Fibroblast of lung (primary cell): ENCODE measurements around the gene CENPB. TPM values are rescaled to one million over a fixed set of nuclear protein-coding genes. Genes with fewer than 3 reads are reported as not detected.

Experiments
- DNase-seq, 2 donors: peaks; one replicate each; pipeline versions ENCODE4 v3.0.0 to v3.0.0-alpha.2; 2010; ENCODE audit warnings: low read depth in 2 of 2
- H2AFZ ChIP-seq: 2 replicates; pipeline ENCODE4 v1.5.1; 2012; ENCODE audit warnings: low read length, control low read depth, inconsistent platforms
- H3K27ac ChIP-seq: 2 replicates; pipeline ENCODE4 v1.5.1; 2011; ENCODE audit warnings: low read length, control low read depth; ENCODE audit not compliant: insufficient read depth
- H3K27me3 ChIP-seq: 2 replicates; pipeline ENCODE4 v1.5.1; 2011; ENCODE audit warnings: mild to moderate bottlenecking, low read length; ENCODE audit not compliant: control insufficient read depth, insufficient read depth
- H3K36me3 ChIP-seq: 2 replicates; pipeline ENCODE4 v1.5.1; 2011; ENCODE audit warnings: low read length; ENCODE audit not compliant: control insufficient read depth, insufficient read depth
- H3K4me1 ChIP-seq: 2 replicates; pipeline ENCODE4 v1.5.1; 2011; ENCODE audit warnings: low read length; ENCODE audit not compliant: control insufficient read depth, insufficient read depth; ENCODE audit errors: extremely low read depth
- H3K4me2 ChIP-seq: 2 replicates; pipeline ENCODE4 v1.5.1; 2011; ENCODE audit warnings: low read length, control low read depth; ENCODE audit not compliant: insufficient read depth; ENCODE audit errors: extremely low read depth
- H3K4me3 ChIP-seq, 4 experiments: fragments of 200-600 bp in 1 of 4; sonication (generic) in 1 of 4; replicated peaks in 1 of 4; 2 replicates each; pipeline ENCODE4 v1.5.1; 2011 to 2016; ENCODE audit warnings: low read length in 4 of 4, low read depth in 3 of 4, mild to moderate bottlenecking in 3 of 4, control low read depth in 2 of 4, inconsistent platforms in 1 of 4, mixed read lengths in 1 of 4; ENCODE audit not compliant: insufficient read depth in 1 of 4; ENCODE audit errors: control extremely low read depth in 1 of 4
- H3K79me2 ChIP-seq: 2 replicates; pipeline ENCODE4 v1.5.1; 2012; ENCODE audit warnings: mild to moderate bottlenecking, low read length, inconsistent platforms; ENCODE audit not compliant: control insufficient read depth, insufficient read depth
- H3K9ac ChIP-seq: 2 replicates; pipeline ENCODE4 v1.5.1; 2011; ENCODE audit warnings: mild to moderate bottlenecking, low read length, control low read depth; ENCODE audit not compliant: insufficient read depth
- H3K9me3 ChIP-seq: 2 replicates; pipeline ENCODE4 v1.5.1; 2012; ENCODE audit warnings: low read depth, low read length; ENCODE audit not compliant: control insufficient read depth, insufficient read depth
- H4K20me1 ChIP-seq: 2 replicates; pipeline ENCODE4 v1.5.1; 2011; ENCODE audit warnings: low read length; ENCODE audit not compliant: control insufficient read depth, insufficient read depth; ENCODE audit errors: extremely low read depth
- EZH2 ChIP-seq: IDR thresholded peaks from 2 replicates; pipeline ENCODE4 v1.5.1; 2012; ENCODE audit warnings: low read length, control low read depth, mild to moderate bottlenecking; ENCODE audit errors: missing control alignments
- polyA plus RNA-seq, 2 donors: library from polyadenylated mRNA; depleted of rRNA in 1 of 2; stranded (reverse) in 1 of 2; unstranded in 1 of 2; fragments of >200 nt; gene quantifications; 2 replicates each; pipeline ENCODE4 v1.2.1, GENCODE V29; 2011 to 2012; ENCODE audit warnings: missing spikeins in 1 of 2
- total RNA-seq: library from RNA; depleted of rRNA; stranded (reverse); fragments of >200 nt; gene quantifications from 2 replicates; pipeline ENCODE4 v1.2.1, GENCODE V29; 2014
- TF ChIP-seq, protein P1 (sequence below), 2 donors: IDR thresholded peaks in 1 of 2; conservative IDR thresholded peaks in 1 of 2; 1 replicate in 1 of 2; 2 replicates in 1 of 2; pipeline ENCODE4 v1.5.1; 2011 to 2012; ENCODE audit warnings: low read length in 2 of 2, control low read depth in 1 of 2, inconsistent platforms in 1 of 2, low read depth in 1 of 2, mild to moderate bottlenecking in 1 of 2

Gene CENPB
- total and polyA plus RNA-seq, 2 donors (not counting 1 experiment from before 2014, with no cell fraction given): 32.6 to 106 TPM

DNA sequence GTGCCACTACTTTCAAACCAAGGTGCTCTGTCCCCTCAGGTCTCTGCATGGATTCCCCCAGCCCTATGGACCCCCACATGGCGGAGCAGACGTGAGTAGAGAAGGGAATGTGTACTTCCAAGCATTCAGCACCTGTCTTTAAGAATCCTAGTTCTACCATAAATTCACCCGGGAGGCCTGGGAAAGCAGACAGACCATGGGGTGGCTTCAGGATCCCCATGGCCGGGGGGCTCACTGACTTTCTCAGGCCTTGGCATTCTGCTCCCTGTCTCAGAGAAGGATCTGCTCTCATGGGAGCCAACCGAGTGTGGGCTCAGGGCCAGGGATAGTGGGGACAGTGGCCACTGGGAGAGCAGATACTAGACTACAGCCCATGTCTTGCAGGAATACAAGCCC, 11.8 kb upstream of the CENPB start:
- no peak for DNase-seq
- no peaks in the 10 kb centered on the region for H4K20me1 ChIP-seq
- H3K79me2 ChIP-seq: peaks cover 57% of the 10 kb centered on the region
- H3K27me3 ChIP-seq: no peaks in the 10 kb centered on the region
- H2AFZ ChIP-seq: no peak overlapping the region
- no peaks in the 10 kb centered on the region for H3K9me3 ChIP-seq
- peaks cover 40% of the 10 kb centered on the region for H3K36me3 ChIP-seq
- H3K4me1 ChIP-seq: peaks cover 23% of the 10 kb centered on the region
- TF ChIP-seq, protein P1, sequence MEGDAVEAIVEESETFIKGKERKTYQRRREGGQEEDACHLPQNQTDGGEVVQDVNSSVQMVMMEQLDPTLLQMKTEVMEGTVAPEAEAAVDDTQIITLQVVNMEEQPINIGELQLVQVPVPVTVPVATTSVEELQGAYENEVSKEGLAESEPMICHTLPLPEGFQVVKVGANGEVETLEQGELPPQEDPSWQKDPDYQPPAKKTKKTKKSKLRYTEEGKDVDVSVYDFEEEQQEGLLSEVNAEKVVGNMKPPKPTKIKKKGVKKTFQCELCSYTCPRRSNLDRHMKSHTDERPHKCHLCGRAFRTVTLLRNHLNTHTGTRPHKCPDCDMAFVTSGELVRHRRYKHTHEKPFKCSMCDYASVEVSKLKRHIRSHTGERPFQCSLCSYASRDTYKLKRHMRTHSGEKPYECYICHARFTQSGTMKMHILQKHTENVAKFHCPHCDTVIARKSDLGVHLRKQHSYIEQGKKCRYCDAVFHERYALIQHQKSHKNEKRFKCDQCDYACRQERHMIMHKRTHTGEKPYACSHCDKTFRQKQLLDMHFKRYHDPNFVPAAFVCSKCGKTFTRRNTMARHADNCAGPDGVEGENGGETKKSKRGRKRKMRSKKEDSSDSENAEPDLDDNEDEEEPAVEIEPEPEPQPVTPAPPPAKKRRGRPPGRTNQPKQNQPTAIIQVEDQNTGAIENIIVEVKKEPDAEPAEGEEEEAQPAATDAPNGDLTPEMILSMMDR (conservative IDR thresholded peaks at IDR 0.05 in 1 of 2, IDR thresholded peaks at IDR 0.05 in 1 of 2; ENCODE audit: low read depth in 1 of 2, low read length in 2 of 2): no peak
- no peak for TF ChIP-seq EZH2
- peak overlapping the region; percentile 67 to 97 (median 86) for H3K4me3 ChIP-seq
- peak overlapping the region; percentile 58 for H3K27ac ChIP-seq
- H3K4me2 ChIP-seq: peak overlapping the region; percentile 60
- no peak overlapping the region for H3K9ac ChIP-seq

DNA sequence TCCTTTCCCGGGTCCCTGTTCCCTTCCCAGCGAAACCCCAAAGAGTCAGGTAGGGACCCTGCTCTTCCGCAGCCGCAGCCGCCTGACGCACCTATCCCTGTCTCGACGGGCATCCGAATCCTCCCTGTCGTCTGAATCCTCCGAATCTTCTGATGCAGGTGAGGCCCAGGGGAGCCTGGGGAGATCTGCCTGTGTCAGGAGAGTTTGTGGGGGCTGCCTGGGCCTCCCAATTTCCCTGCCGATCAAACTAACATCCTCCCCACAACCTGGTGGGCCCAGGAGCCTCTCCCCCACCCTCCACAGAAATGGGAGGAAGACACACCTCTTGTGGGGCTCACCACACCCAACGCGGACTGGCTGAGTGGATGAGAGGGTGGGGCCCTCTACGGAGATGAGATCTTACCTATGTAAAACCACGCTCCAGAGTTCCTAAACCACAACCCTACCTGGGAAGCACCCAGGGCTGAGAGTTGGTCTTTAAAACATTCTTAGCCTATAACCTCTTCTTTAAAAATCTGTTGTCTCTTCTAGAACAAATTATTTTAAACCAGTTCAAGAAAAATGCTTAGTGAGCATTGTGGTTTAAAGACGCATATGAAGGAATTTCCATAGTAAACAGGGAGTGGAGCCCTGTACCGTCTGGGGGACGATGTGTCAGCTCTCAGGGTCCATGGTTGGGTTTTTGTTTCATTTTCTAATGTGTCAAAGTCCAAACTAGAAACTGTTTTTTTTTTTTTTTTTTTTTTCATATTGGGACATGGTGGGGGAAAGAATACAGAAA, 11.2 kb upstream of the CENPB start:
- peak overlapping the region; percentile 45 for H3K9ac ChIP-seq
- H3K27ac ChIP-seq: peak overlapping the region; percentile 78

DNA sequence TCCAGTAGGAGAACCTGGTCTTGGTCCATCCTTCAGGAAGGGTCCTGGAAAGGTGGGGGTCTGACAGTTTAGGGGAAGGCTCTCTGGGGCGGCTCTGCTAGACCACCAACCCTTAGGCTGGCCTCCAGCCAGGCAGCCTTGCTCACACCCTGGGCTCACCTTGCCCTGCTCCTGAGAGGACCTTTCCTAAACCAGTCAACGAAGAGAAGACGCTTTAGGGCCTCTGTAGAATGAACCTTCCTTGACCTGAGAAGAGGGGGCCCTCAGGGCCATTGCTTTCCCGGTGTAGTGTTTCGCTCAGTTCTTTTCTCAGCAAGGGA, 10.6 kb upstream of the CENPB start:
- DNase-seq: no peak
- Histone ChIP-seq H3K4me1 (peaks cover 23% of the 10 kb centered on the region), H3K36me3 (peaks cover 31% of the 10 kb centered on the region), H4K20me1 (no peaks in the 10 kb centered on the region), H3K4me2 (peak overlapping the region; percentile 60), H3K27me3 (no peaks in the 10 kb centered on the region), H3K9ac (peak overlapping the region; percentile 29), H3K9me3 (no peaks in the 10 kb centered on the region), H3K4me3 (peak overlapping the region; percentile 67 to 97 (median 86)), H3K27ac (peak overlapping the region; percentile 78), H2AFZ (no peak overlapping the region), H3K79me2 (peaks cover 54% of the 10 kb centered on the region)
- TF ChIP-seq, protein P1 (conservative IDR thresholded peaks at IDR 0.05 in 1 of 2, IDR thresholded peaks at IDR 0.05 in 1 of 2; ENCODE audit: low read depth in 1 of 2, low read length in 2 of 2): no peak
- TF ChIP-seq EZH2: no peak

More for the DNA sequence above, 11.2 kb upstream of the CENPB start:
- DNase-seq: peak; percentile 36 to 55
- Histone ChIP-seq H3K79me2 (peaks cover 56% of the 10 kb centered on the region), H3K9me3 (no peaks in the 10 kb centered on the region), H3K4me3 (peak overlapping the region; percentile 67 to 97 (median 86)), H2AFZ (no peak overlapping the region), H3K27me3 (no peaks in the 10 kb centered on the region), H3K36me3 (peaks cover 36% of the 10 kb centered on the region), H3K4me2 (peak overlapping the region; percentile 60), H4K20me1 (no peaks in the 10 kb centered on the region), H3K4me1 (peaks cover 23% of the 10 kb centered on the region)
- TF ChIP-seq, protein P1 (conservative IDR thresholded peaks at IDR 0.05 in 1 of 2, IDR thresholded peaks at IDR 0.05 in 1 of 2; ENCODE audit: low read depth in 1 of 2, low read length in 2 of 2): no peak
- no peak for TF ChIP-seq EZH2
